GM10266 (cell line): Measurements from ENCODE around the gene PLPP6.

Experiments
- DNase-seq: peaks from one replicate; pipeline ENCODE4 v3.0.0; 2012; ENCODE audit errors: extremely low spot score
- TF ChIP-seq, protein P1 (sequence below): IDR thresholded peaks from 2 replicates; pipeline ENCODE4 v1.5.1; 2012; ENCODE audit warnings: mild to moderate bottlenecking, low read depth; ENCODE audit not compliant: control insufficient read depth, insufficient read depth; ENCODE audit errors: missing control alignments

The PLPP6 gene

DNA sequence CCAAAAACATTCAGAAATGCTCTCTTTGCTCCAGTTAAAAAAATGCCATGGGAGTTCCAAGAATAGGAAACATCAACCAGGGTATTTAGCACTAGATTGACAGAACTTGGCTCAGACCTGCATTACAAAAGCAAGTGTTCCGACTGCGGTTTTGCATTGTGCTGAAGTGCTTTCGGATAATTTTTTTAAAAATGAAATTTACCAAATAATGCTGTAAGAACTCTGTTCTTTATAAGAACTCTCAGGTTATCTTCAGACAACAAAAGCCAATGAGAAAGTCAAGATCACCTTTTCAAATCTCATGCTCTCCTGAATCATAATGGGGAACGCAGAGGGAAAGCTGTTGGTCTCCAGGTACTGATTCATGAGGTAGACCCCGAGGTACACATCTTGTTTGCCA lies 483 bp upstream of the PLPP6 start:
- TF ChIP-seq, protein P1, sequence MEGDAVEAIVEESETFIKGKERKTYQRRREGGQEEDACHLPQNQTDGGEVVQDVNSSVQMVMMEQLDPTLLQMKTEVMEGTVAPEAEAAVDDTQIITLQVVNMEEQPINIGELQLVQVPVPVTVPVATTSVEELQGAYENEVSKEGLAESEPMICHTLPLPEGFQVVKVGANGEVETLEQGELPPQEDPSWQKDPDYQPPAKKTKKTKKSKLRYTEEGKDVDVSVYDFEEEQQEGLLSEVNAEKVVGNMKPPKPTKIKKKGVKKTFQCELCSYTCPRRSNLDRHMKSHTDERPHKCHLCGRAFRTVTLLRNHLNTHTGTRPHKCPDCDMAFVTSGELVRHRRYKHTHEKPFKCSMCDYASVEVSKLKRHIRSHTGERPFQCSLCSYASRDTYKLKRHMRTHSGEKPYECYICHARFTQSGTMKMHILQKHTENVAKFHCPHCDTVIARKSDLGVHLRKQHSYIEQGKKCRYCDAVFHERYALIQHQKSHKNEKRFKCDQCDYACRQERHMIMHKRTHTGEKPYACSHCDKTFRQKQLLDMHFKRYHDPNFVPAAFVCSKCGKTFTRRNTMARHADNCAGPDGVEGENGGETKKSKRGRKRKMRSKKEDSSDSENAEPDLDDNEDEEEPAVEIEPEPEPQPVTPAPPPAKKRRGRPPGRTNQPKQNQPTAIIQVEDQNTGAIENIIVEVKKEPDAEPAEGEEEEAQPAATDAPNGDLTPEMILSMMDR = no peak
- peak; percentile 21 for DNase-seq

DNA sequence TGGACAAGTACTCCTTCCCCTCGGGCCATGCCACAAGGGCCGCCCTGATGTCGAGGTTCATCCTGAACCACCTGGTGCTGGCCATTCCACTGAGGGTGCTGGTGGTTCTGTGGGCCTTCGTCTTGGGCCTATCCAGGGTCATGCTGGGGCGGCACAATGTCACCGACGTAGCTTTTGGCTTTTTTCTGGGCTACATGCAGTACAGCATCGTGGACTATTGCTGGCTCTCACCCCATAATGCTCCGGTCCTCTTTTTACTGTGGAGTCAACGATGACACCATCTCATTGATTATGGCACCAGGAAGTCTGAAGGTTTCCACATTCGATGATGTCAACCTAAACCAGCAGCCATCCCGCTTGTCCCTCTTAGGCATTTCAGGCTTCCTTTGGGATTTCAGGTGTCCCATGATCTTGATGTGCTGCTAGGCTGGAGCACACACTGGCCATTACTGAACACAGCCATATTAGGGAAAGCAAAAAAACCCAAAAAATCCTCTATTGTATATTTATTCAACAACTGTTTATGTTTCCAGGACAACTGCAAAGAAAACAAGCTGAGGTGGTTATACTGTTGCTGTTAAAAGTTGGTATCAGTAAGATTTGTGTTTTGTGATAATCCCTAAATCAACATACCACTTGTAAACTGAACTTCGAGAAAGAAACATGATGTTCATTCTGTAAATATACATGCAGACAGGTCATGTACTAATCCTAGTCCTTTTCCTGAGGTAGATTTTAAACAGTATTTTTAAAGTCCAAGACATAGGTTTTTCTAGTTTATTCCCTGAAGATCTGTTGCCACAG lies 1.1 kb downstream of the PLPP6 start:
- TF ChIP-seq, protein P1 = no peak
- DNase-seq = peak; percentile 44

DNA sequence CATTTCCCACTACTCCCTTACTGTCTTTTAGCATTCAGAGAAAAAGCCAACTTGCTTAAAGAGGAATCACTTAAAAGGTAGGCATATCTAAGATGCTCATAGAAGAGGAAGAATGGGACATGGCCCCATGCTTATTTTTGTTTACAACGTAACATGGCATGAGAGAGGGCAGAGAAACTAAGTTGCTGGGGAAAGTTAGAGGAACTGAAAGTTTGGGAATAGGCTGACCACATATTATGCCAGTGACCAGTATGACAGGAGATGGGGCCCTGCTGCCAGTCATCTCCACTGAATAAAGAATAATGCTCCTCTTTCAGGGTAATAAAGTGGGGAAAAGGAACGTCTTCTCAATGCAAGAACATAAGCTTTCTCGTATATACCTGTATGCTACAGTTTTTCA lies 1.9 kb downstream of the PLPP6 start:
- no peak for DNase-seq
- TF ChIP-seq, protein P1 = no peak

DNA sequence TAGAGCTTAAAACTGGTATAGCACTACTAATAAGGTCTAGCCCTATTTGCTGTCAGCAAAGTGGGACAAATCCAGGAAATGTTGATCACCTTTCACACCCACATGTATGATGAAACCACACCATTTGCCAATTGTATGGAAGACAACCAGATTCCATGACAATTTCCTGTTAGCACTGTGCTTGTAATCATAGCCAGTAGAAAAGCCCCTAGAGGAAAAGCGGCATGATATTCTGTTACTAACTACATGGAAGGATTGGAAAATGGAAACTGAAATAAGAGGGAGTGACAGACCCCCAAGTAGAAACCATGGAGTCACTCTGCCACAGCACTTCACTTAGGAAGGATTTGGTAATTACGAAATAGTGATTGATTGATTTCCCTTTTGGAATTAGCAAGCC lies 3.3 kb downstream of the PLPP6 start:
- TF ChIP-seq, protein P1 = no peak
- peak; percentile 13 for DNase-seq

DNA sequence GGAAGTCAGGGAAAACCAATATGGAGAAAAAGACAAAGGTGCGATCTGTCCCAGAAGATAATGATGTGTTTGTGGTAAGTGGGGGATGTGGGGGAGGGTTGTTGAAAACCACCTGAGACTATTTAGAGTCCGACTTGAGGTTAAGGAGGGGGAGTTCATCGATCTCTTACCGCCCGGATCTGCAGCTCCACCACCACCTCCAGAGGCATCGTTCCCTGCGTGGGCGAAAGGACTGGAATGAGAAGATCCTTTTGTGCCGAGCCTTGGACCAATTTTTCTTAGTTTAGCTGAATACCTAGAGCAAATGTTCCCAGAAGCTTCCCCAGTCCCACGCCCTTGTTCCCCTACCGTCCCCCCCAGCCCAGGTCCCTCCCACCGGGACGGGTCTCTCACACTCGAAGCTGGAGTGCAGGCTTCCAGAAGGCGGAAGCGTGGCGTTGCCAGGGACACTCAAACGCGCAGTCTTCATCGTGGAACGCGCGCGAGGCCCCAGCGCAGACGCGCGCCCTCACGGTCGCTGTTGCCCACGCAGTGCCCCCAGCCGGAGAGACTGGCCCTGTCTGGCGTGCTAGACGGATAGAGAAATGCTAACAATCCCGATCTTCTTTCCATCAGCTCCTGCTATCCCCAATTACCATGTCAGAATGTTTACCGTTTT lies 4.1 kb downstream of the PLPP6 start, which contains the start of gene SPATA6L:
Gene SPATA6L, minus strand, starts transcription at position 439 of the 658 bp plus-strand sequence. Its CDS starts 230 bp downstream, at position 209.
- DNase-seq = peak; percentile 64
- TF ChIP-seq, protein P1 = peak; percentile 27

DNA sequence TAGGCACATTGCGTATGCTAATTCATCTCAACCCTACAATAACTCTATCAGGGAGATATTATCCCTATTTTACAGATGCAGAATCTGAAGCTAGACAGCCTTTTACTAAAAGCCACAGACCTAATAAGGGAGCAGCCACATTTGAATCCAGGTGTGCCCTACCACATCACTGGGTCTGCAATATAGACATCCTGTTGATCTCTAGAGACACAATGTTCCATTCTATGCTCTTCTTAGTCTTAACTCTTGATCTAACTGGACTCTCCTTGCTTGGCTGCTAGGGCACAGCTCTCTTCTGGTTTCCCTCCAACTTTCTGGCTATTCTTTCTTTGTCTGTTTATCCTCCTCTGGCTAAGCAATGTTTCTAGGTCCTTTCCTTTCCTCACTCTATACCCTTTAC lies 5.6 kb downstream of the PLPP6 start:
- no peak for DNase-seq
- TF ChIP-seq, protein P1 = no peak

DNA sequence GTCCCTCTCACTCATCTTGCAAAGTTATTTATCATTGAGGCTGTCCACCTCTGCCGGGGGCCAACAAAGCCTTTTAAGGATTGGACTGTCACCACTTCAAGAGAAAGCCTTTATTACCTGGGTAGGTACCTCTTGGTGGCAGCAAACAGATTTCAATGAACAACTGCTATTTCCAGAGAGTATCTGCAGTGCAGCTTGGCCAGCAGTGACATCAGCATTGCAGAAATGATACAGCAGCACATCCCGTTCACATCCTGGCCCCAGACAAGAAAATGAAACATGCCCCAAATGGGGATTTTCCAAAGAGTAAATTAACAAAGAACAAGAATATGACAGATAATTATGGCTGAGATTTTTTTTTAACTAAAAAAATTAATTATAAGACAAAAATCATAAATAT lies 6.5 kb downstream of the PLPP6 start:
- TF ChIP-seq, protein P1 = no peak

More for the DNA sequence above, 6.5 kb downstream of the PLPP6 start:
- peak; percentile 27 for DNase-seq
